GM12878 (cell line): ENCODE data around the gene UBE2L6. TPM values are rescaled to one million over a fixed set of nuclear protein-coding genes. Genes with fewer than 3 reads are reported as not detected.

Experiments
- BMI1 ChIP-seq: fragments of 450-650 bp; IDR thresholded peaks from 2 replicates; pipeline ENCODE4 v1.6.1; 2016; ENCODE audit warnings: mild to moderate bottlenecking, moderate library complexity, borderline replicate concordance
- CBX3 ChIP-seq: fragments of 200-600 bp; sonication (generic); IDR thresholded peaks from 2 replicates; pipeline ENCODE4 v1.6.1; 2016; ENCODE audit warnings: low read depth, borderline replicate concordance
- IRF4 ChIP-seq: IDR thresholded peaks from 2 replicates; pipeline ENCODE4 v1.6.1; 2011; ENCODE audit warnings: low read depth, low read length
- KDM1A ChIP-seq: fragments of 200-600 bp; sonication (generic); IDR thresholded peaks from 2 replicates; pipeline ENCODE4 v1.6.1; 2016; ENCODE audit warnings: borderline replicate concordance
- MTA3 ChIP-seq: IDR thresholded peaks from 2 replicates; pipeline ENCODE4 v1.6.1; 2012; ENCODE audit warnings: low read length, inconsistent platforms, borderline replicate concordance
- MYC ChIP-seq: IDR thresholded peaks from 2 replicates; pipeline ENCODE4 v1.6.1; 2011; ENCODE audit warnings: mild to moderate bottlenecking, low read length, moderate library complexity, inconsistent platforms; ENCODE audit not compliant: insufficient read depth, insufficient replicate concordance, insufficient read length, severe bottlenecking
- SP1 ChIP-seq: IDR thresholded peaks from one replicate; pipeline ENCODE4 v1.6.1; 2011; ENCODE audit warnings: low read depth, low read length
- SRF ChIP-seq, 2 experiments: IDR thresholded peaks; 2 replicates each; pipeline ENCODE4 v1.6.1; 2011; ENCODE audit warnings: low read depth in 2 of 2, low read length in 2 of 2, mild to moderate bottlenecking in 1 of 2, moderate library complexity in 1 of 2
- ZNF622 ChIP-seq: fragments of 450-650 bp; IDR thresholded peaks from 2 replicates; pipeline ENCODE4 v1.6.1; 2017; ENCODE audit warnings: mild to moderate bottlenecking, inconsistent platforms
- polyA plus RNA-seq, 11 experiments: library from polyadenylated mRNA; depleted of rRNA in 4 of 11; unstranded in 6 of 11; stranded (reverse) in 5 of 11; fragments of >200 nt; fragmentation: Nextera tagmentation in 4 of 11; fragmentation: Illumina TruSeq in 1 of 11; extraction: Ambion mirVana in 4 of 11; extraction: Trizol in 1 of 11; gene quantifications; 1 replicate in 1 of 11; 2 replicates in 10 of 11; pipeline versions ENCODE4 v1.2.1 to v1.2.3, GENCODE V29; 2011 to 2016; ENCODE audit warnings: inconsistent platforms in 2 of 11, missing spikeins in 2 of 11, low read depth in 1 of 11
- total RNA-seq, 4 experiments: library from RNA; depleted of rRNA in 3 of 4; stranded (reverse); fragments of >200 nt in 3 of 4; fragmentation: Illumina TruSeq in 1 of 4; extraction: Trizol in 1 of 4; gene quantifications; 2 replicates each; pipeline versions ENCODE4 v1.2.1 to v1.2.3, GENCODE V29; 2013 to 2021
- TF ChIP-seq, protein P1 (sequence below): fragments of 450-650 bp; IDR thresholded peaks from 2 replicates; pipeline ENCODE4 v1.6.1; 2018; ENCODE audit warnings: borderline replicate concordance, mild to moderate bottlenecking; ENCODE audit not compliant: partially characterized antibody
- TF ChIP-seq, protein P2 (sequence below): fragments of 450-650 bp; IDR thresholded peaks from 2 replicates; pipeline ENCODE4 v1.6.1; 2016; ENCODE audit warnings: mild to moderate bottlenecking
- TF ChIP-seq, protein P3 (sequence below): fragments of 150-350 bp; IDR thresholded peaks from 2 replicates; pipeline ENCODE4 v1.6.1; 2014; ENCODE audit warnings: mild to moderate bottlenecking, low read depth, low read length
- TF ChIP-seq, protein P4 (sequence below): fragments of 450-650 bp; formaldehyde crosslinking; IDR thresholded peaks from 2 replicates; pipeline ENCODE4 v1.5.0; 2022; ENCODE audit warnings: mild to moderate bottlenecking, missing genetic modification characterization
- TF ChIP-seq, protein P5 (sequence below): IDR thresholded peaks from 2 replicates; pipeline ENCODE4 v1.6.1; 2011; ENCODE audit warnings: borderline replicate concordance, low read depth, mild to moderate bottlenecking, moderate library complexity, mixed read lengths, low read length; ENCODE audit not compliant: insufficient read depth; ENCODE audit errors: extremely low read length
- TF ChIP-seq, protein P6 (sequence below): IDR thresholded peaks from 2 replicates; pipeline ENCODE4 v1.6.1; 2012; ENCODE audit warnings: mild to moderate bottlenecking, low read depth, low read length

Gene UBE2L6
- total and polyA plus RNA-seq, 10 of the 15 experiments (the other 5 are each of a cell fraction or from before 2014, with no cell fraction given) = 114 to 295 (median 173) TPM

DNA sequence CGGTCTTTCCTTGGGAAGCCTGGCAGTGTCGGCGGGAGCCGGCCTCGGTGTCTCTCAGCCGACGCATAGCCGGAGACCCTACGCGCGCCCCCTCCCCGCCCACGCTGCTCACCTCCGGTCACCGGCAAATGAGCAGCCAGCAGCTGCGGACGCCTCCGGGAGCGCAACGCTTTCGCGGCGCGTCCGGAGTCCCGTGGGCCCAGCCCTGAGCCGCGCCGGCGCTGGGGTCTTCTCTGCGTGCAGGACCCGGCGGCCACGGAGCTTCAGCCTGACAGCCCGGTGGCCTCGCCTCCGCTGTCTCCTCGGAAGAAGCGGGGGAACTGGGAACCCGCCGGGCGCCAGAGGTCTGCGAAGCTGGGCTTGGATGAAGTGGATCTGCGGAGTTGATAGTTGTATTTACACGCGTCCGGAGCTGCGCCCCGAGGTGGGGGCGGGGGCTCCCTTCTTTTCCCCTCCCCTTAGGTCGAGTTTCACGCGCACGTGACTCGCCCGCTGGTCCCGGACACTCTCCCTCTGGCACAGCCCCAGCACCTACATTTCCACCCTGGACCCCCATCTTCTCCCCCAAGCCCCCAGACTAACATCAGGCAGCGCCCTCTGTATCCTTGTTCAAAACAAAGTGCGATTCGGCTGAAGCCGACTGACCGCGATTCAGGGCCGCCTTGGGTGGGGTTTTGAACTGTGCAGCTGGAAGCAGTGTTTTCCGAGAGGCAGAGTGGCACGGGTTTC lies 52.0 kb downstream of the UBE2L6 start, which contains the start of gene SLC43A1 (continued):
- TF ChIP-seq, protein P1, sequence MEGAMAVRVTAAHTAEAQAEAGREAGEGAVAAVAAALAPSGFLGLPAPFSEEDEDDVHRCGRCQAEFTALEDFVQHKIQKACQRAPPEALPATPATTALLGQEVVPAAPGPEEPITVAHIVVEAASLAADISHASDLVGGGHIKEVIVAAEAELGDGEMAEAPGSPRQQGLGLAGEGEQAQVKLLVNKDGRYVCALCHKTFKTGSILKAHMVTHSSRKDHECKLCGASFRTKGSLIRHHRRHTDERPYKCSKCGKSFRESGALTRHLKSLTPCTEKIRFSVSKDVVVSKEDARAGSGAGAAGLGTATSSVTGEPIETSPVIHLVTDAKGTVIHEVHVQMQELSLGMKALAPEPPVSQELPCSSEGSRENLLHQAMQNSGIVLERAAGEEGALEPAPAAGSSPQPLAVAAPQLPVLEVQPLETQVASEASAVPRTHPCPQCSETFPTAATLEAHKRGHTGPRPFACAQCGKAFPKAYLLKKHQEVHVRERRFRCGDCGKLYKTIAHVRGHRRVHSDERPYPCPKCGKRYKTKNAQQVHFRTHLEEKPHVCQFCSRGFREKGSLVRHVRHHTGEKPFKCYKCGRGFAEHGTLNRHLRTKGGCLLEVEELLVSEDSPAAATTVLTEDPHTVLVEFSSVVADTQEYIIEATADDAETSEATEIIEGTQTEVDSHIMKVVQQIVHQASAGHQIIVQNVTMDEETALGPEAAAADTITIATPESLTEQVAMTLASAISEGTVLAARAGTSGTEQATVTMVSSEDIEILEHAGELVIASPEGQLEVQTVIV = no peak
- TF ChIP-seq, protein P2, sequence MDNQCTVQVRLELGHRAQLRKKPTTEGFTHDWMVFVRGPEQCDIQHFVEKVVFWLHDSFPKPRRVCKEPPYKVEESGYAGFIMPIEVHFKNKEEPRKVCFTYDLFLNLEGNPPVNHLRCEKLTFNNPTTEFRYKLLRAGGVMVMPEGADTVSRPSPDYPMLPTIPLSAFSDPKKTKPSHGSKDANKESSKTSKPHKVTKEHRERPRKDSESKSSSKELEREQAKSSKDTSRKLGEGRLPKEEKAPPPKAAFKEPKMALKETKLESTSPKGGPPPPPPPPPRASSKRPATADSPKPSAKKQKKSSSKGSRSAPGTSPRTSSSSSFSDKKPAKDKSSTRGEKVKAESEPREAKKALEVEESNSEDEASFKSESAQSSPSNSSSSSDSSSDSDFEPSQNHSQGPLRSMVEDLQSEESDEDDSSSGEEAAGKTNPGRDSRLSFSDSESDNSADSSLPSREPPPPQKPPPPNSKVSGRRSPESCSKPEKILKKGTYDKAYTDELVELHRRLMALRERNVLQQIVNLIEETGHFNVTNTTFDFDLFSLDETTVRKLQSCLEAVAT = no peak
- no peak for TF ChIP-seq MYC
- TF ChIP-seq CBX3 = no peak
- TF ChIP-seq SRF (IDR thresholded peaks at IDR 0.05; ENCODE audit: low read depth in 2 of 2, low read length in 2 of 2) = no peak
- TF ChIP-seq, protein P3, sequence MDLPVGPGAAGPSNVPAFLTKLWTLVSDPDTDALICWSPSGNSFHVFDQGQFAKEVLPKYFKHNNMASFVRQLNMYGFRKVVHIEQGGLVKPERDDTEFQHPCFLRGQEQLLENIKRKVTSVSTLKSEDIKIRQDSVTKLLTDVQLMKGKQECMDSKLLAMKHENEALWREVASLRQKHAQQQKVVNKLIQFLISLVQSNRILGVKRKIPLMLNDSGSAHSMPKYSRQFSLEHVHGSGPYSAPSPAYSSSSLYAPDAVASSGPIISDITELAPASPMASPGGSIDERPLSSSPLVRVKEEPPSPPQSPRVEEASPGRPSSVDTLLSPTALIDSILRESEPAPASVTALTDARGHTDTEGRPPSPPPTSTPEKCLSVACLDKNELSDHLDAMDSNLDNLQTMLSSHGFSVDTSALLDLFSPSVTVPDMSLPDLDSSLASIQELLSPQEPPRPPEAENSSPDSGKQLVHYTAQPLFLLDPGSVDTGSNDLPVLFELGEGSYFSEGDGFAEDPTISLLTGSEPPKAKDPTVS = no peak
- TF ChIP-seq, protein P4, sequence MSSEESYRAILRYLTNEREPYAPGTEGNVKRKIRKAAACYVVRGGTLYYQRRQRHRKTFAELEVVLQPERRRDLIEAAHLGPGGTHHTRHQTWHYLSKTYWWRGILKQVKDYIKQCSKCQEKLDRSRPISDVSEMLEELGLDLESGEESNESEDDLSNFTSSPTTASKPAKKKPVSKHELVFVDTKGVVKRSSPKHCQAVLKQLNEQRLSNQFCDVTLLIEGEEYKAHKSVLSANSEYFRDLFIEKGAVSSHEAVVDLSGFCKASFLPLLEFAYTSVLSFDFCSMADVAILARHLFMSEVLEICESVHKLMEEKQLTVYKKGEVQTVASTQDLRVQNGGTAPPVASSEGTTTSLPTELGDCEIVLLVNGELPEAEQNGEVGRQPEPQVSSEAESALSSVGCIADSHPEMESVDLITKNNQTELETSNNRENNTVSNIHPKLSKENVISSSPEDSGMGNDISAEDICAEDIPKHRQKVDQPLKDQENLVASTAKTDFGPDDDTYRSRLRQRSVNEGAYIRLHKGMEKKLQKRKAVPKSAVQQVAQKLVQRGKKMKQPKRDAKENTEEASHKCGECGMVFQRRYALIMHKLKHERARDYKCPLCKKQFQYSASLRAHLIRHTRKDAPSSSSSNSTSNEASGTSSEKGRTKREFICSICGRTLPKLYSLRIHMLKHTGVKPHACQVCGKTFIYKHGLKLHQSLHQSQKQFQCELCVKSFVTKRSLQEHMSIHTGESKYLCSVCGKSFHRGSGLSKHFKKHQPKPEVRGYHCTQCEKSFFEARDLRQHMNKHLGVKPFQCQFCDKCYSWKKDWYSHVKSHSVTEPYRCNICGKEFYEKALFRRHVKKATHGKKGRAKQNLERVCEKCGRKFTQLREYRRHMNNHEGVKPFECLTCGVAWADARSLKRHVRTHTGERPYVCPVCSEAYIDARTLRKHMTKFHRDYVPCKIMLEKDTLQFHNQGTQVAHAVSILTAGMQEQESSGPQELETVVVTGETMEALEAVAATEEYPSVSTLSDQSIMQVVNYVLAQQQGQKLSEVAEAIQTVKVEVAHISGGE = no peak
- no peak for TF ChIP-seq MTA3
- no peak for TF ChIP-seq IRF4
- TF ChIP-seq, protein P5, sequence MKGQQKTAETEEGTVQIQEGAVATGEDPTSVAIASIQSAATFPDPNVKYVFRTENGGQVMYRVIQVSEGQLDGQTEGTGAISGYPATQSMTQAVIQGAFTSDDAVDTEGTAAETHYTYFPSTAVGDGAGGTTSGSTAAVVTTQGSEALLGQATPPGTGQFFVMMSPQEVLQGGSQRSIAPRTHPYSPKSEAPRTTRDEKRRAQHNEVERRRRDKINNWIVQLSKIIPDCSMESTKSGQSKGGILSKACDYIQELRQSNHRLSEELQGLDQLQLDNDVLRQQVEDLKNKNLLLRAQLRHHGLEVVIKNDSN = peak; percentile 82
- TF ChIP-seq SP1 = no peak
- no peak for TF ChIP-seq ZNF622
- TF ChIP-seq KDM1A = no peak
- TF ChIP-seq BMI1 = no peak
- TF ChIP-seq, protein P6, sequence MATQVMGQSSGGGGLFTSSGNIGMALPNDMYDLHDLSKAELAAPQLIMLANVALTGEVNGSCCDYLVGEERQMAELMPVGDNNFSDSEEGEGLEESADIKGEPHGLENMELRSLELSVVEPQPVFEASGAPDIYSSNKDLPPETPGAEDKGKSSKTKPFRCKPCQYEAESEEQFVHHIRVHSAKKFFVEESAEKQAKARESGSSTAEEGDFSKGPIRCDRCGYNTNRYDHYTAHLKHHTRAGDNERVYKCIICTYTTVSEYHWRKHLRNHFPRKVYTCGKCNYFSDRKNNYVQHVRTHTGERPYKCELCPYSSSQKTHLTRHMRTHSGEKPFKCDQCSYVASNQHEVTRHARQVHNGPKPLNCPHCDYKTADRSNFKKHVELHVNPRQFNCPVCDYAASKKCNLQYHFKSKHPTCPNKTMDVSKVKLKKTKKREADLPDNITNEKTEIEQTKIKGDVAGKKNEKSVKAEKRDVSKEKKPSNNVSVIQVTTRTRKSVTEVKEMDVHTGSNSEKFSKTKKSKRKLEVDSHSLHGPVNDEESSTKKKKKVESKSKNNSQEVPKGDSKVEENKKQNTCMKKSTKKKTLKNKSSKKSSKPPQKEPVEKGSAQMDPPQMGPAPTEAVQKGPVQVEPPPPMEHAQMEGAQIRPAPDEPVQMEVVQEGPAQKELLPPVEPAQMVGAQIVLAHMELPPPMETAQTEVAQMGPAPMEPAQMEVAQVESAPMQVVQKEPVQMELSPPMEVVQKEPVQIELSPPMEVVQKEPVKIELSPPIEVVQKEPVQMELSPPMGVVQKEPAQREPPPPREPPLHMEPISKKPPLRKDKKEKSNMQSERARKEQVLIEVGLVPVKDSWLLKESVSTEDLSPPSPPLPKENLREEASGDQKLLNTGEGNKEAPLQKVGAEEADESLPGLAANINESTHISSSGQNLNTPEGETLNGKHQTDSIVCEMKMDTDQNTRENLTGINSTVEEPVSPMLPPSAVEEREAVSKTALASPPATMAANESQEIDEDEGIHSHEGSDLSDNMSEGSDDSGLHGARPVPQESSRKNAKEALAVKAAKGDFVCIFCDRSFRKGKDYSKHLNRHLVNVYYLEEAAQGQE = no peak
